HepG2 (cell line): Measurements from ENCODE around the gene LSM2. TPM values are rescaled to one million over a fixed set of nuclear protein-coding genes. Genes with fewer than 3 reads are reported as not detected.

Experiments used
- AKAP8 ChIP-seq: sonication (generic); formaldehyde crosslinking; IDR thresholded peaks from 2 replicates; pipeline ENCODE4 v1.5.1; 2020; ENCODE audit warnings: mild to moderate bottlenecking, missing genetic modification reagents
- ERF ChIP-seq: IDR thresholded peaks from 2 replicates; pipeline ENCODE4 v1.6.1; 2018; ENCODE audit warnings: missing biosample characterization, missing genetic modification reagents
- KDM1A ChIP-seq: IDR thresholded peaks from 2 replicates; pipeline ENCODE4 v1.6.1; 2016; ENCODE audit warnings: missing compliant biosample characterization
- KMT2A ChIP-seq: sonication (generic); formaldehyde crosslinking; IDR thresholded peaks from 2 replicates; pipeline ENCODE4 v1.4.0; 2020; ENCODE audit warnings: missing genetic modification reagents
- MTA1 ChIP-seq: sonication (generic); formaldehyde crosslinking; IDR thresholded peaks from 2 replicates; pipeline ENCODE4 v1.4.0; 2020; ENCODE audit warnings: missing genetic modification reagents, mild to moderate bottlenecking, borderline replicate concordance
- MTA3 ChIP-seq: sonication (generic); formaldehyde crosslinking; IDR thresholded peaks from 2 replicates; pipeline ENCODE4 v1.4.0; 2020; ENCODE audit warnings: missing genetic modification reagents
- MYPOP ChIP-seq: sonication (generic); formaldehyde crosslinking; IDR thresholded peaks from 2 replicates; pipeline ENCODE4 v1.8.1; 2023; ENCODE audit warnings: mild to moderate bottlenecking, moderate library complexity, missing genetic modification reagents
- RARG ChIP-seq: sonication (generic); formaldehyde crosslinking; IDR thresholded peaks from 2 replicates; pipeline ENCODE4 v1.4.0; 2020; ENCODE audit warnings: low read depth, mild to moderate bottlenecking, missing genetic modification reagents
- SAP130 ChIP-seq: IDR thresholded peaks from 2 replicates; pipeline ENCODE4 v1.6.1; 2016; ENCODE audit warnings: low read depth
- SOX5 ChIP-seq: IDR thresholded peaks from 2 replicates; pipeline ENCODE4 v1.6.1; 2016; ENCODE audit warnings: borderline replicate concordance
- SP1 ChIP-seq, 2 experiments: fragments of 450-650 bp in 1 of 2; sonication (generic) in 1 of 2; formaldehyde crosslinking in 1 of 2; IDR thresholded peaks; 2 replicates each; pipeline versions ENCODE4 v1.4.0 to v1.6.1; 2016 to 2020; ENCODE audit warnings: missing genetic modification reagents in 1 of 2
- TFAP4 ChIP-seq: sonication (generic); IDR thresholded peaks from 2 replicates; pipeline ENCODE4 v1.6.1; 2016; ENCODE audit warnings: low read depth, borderline replicate concordance
- TOPORS ChIP-seq: sonication (generic); formaldehyde crosslinking; IDR thresholded peaks from 2 replicates; pipeline ENCODE4 v1.8.0; 2023; ENCODE audit warnings: mild to moderate bottlenecking, missing genetic modification reagents
- ZBTB4 ChIP-seq: sonication (generic); formaldehyde crosslinking; IDR thresholded peaks from 2 replicates; pipeline ENCODE4 v1.4.0; 2020; ENCODE audit warnings: missing genetic modification reagents, mild to moderate bottlenecking, borderline replicate concordance
- ZKSCAN8 ChIP-seq: IDR thresholded peaks from 2 replicates; pipeline ENCODE4 v1.6.1; 2016; ENCODE audit warnings: borderline replicate concordance, missing genetic modification reagents, missing compliant biosample characterization
- ZMYM4 ChIP-seq: sonication (generic); formaldehyde crosslinking; IDR thresholded peaks from 2 replicates; pipeline ENCODE4 v1.8.1; 2023; ENCODE audit warnings: mild to moderate bottlenecking, missing genetic modification reagents
- ZNF275 ChIP-seq: sonication (generic); formaldehyde crosslinking; IDR thresholded peaks from 2 replicates; pipeline ENCODE4 v1.8.0; 2022; ENCODE audit warnings: missing genetic modification reagents, mild to moderate bottlenecking, inconsistent platforms, borderline replicate concordance
- ZNF317 ChIP-seq: sonication (generic); formaldehyde crosslinking; IDR thresholded peaks from 2 replicates; pipeline ENCODE4 v1.5.0; 2020; ENCODE audit warnings: mild to moderate bottlenecking, missing genetic modification reagents
- ZNF354B ChIP-seq: sonication (generic); formaldehyde crosslinking; IDR thresholded peaks from 2 replicates; pipeline ENCODE4 v1.8.0; 2022; ENCODE audit warnings: mild to moderate bottlenecking, missing genetic modification reagents
- ZNF414 ChIP-seq: sonication (generic); formaldehyde crosslinking; IDR thresholded peaks from 2 replicates; pipeline ENCODE4 v1.5.0; 2020; ENCODE audit warnings: missing genetic modification reagents
- ZNF484 ChIP-seq: sonication (generic); formaldehyde crosslinking; IDR thresholded peaks from 2 replicates; pipeline ENCODE4 v1.5.1; 2020; ENCODE audit warnings: mild to moderate bottlenecking, low read depth, missing genetic modification reagents, borderline replicate concordance
- ZNF616 ChIP-seq: sonication (generic); formaldehyde crosslinking; IDR thresholded peaks from 2 replicates; pipeline ENCODE4 v1.5.0; 2020; ENCODE audit warnings: low read depth, mild to moderate bottlenecking, missing genetic modification reagents
- polyA plus RNA-seq, 8 experiments: library from polyadenylated mRNA; depleted of rRNA in 3 of 8; stranded (reverse) in 7 of 8; unstranded in 1 of 8; fragments of >200 nt; fragmentation: Illumina TruSeq in 4 of 8; extraction: Trizol in 4 of 8; gene quantifications; 2 replicates each; pipeline versions ENCODE4 v1.2.1 to v1.2.3, GENCODE V29; 2011 to 2016; ENCODE audit warnings: low read depth in 4 of 8, missing spikeins in 1 of 8, mixed read lengths in 1 of 8; ENCODE audit not compliant: insufficient read depth in 1 of 8
- total RNA-seq, 5 experiments: library from RNA; depleted of rRNA; stranded (reverse); fragments of >200 nt; fragmentation: Illumina TruSeq; extraction: Trizol; gene quantifications; 2 replicates each; pipeline ENCODE4 v1.2.3, GENCODE V29; 2016; ENCODE audit warnings: low read depth in 1 of 5

The LSM2 gene
- total and polyA plus RNA-seq, 2 of the 13 experiments (the other 11 are each of a cell fraction or from before 2014, with no cell fraction given): 69.4 to 90.5 TPM

GRCh38 chr6:31834367-31835250 lies 27.8 kb upstream of the LSM2 start (continued):
- peak; percentile 14; the same call in 1 of the 2 replicates for TF ChIP-seq ZNF275 (CRISPR knock-in tag)
- TF ChIP-seq ZMYM4: peak; percentile 80
- no peak for TF ChIP-seq SP1 (IDR thresholded peaks at IDR 0.05)
- TF ChIP-seq SP1 (CRISPR knock-in tag; IDR thresholded peaks at IDR 0.05): peak; percentile 54
- TF ChIP-seq TFAP4: peak; percentile 71; the same call in 1 of the 2 replicates
- peak; percentile 67; the same call in 1 of the 2 replicates for TF ChIP-seq ZNF317 (CRISPR knock-in tag)
- peak; percentile 97 for TF ChIP-seq RARG (CRISPR knock-in tag)
- TF ChIP-seq AKAP8 (CRISPR knock-in tag): peak; percentile 71; the same call in 1 of the 2 replicates
- peak; percentile 40; the same call in 1 of the 2 replicates for TF ChIP-seq ZNF414
- TF ChIP-seq MYPOP: peak; percentile 99
- TF ChIP-seq ZKSCAN8 (CRISPR knock-in tag): peak; percentile 63; the same call in 1 of the 2 replicates
- TF ChIP-seq SOX5 (CRISPR knock-in tag): peak; percentile 31; the same call in 1 of the 2 replicates
- TF ChIP-seq KDM1A (CRISPR knock-in tag): no peak
- peak; percentile 85 for TF ChIP-seq TOPORS (CRISPR knock-in tag)
- TF ChIP-seq ZNF484 (CRISPR knock-in tag): peak; percentile 90
- peak; percentile 71; the same call in 1 of the 2 replicates for TF ChIP-seq MTA1 (CRISPR knock-in tag)
- peak; percentile 79 for TF ChIP-seq ERF (CRISPR knock-in tag)
- peak; percentile 87 for TF ChIP-seq SAP130 (CRISPR knock-in tag)
- TF ChIP-seq ZNF616 (CRISPR knock-in tag): no peak; the same call in 1 of the 2 replicates
- TF ChIP-seq KMT2A (CRISPR knock-in tag): peak; percentile 59
- TF ChIP-seq ZBTB4 (CRISPR knock-in tag): no peak; the same call in 1 of the 2 replicates
- TF ChIP-seq MTA3: 0 out of 2 replicates have a peak, but pooled peaks have one; percentile 69
- peak; percentile 77; the same call in 1 of the 2 replicates for TF ChIP-seq ZNF354B (CRISPR knock-in tag)
